ENCODE results near the gene HTR1D.

Gene HTR1D

GRCh38 chr1:23178950-23179349 is 38.4 kb downstream of the HTR1D start:
- DNase-seq, result peak; percentile 37 to 48 (median 42)

GRCh38 chr1:23178414-23178813 is 38.9 kb downstream of the HTR1D start:
- DNase-seq, result no peak

DNA sequence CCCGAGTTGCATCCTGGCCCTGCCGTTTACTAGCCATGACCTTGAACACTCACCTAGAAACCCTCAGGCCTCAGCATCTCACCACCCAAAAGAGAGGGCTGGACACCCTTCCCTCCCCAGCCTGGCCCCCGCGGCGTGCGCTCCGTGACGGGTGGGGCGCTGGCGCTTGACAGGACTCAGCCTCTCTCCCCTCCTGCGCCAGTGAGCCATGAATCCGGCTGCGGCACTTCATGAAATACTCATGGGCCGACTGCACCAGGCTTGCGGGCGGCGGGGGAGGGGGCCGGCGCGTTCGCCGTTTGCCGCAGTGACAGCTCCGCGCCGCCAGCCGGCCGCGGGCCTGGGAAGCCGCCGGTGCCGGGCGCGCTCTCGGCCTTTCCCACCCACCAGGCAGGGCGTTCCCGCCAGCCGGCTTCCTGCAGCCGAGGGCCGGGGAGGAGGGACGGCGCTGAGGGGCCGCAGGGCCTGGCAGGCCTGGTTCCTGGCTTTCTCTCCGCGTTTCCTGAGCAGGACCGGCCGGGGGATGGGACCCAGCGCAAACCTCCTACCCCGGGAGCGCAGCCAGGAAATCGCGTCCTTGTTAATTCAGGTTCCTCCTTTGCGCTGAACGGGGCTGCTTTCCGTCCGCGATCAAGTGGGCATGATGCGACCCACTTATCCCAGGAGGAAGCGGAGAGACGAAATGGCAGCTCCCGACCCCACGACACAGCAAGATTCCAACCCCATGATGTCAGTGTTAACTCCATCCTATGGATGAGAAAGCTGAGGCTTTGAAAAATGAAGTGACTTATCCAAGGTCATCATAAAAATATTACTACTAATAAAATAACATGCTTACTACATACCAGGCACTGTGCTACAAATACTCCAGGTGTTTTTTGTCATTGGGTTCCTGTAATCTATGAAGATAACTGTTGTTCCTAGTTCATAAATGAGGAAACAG is 39.6 kb downstream of the HTR1D start:
- DNase-seq, result peak; percentile 69 to 84 (median 69)

GRCh38 chr1:23177031-23177430 is 40.3 kb downstream of the HTR1D start:
- DNase-seq, result no peak

- DNase-seq, result no peak
These were observed 42.7 kb downstream of the HTR1D start for GRCh38 chr1:23174426-23175110.

- no peak for DNase-seq
These were observed 46.0 kb downstream of the HTR1D start for GRCh38 chr1:23171181-23171755.

DNA sequence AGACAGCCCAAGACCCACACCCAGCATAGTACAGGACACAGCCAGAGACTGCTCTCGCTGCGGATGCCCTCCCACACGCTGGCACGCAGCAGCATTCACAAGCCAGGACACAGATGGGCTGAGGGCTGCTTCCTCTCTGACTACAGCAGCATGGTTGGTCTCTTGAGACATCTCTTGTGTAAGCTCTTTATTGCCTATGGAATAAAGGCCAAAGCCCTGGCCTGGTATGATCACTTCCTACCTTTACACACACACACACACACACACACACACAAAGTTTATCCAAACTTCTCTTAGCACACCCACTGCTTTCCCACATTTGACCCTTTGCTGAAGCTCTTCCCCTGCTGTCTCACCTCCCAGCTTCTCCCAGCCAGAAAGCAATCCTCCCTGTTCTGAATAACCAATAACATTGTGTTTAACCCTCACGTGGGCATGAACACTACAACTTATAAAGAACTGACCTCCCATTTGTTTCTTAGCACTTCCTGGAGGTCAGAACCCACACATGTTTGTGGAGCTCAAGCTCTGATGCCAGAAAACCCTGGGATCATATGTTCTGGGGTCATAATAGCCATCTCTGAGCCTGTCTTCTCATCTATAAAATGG is 47.5 kb downstream of the HTR1D start:
- DNase-seq, result peak; percentile 88 to 92 (median 88)

DNA sequence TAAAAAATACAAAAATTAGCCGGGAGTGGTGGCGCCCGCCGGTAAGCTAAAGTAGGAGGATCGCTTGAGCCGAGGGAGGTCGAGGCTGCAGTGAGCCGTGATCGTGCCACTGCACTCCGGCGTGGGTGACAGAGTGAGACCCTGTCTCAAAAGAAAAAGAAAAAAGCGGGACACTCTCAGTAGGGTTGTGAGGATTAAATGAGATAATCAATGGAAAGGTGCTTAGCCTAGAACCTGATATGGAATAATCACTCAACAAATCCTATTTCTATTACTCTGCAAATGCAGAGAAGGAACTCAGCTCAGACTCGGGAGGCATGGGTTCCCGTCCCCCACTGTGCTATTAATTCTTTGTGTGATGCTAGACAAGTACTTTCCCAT is 48.1 kb downstream of the HTR1D start:
- DNase-seq, result no peak

DNA sequence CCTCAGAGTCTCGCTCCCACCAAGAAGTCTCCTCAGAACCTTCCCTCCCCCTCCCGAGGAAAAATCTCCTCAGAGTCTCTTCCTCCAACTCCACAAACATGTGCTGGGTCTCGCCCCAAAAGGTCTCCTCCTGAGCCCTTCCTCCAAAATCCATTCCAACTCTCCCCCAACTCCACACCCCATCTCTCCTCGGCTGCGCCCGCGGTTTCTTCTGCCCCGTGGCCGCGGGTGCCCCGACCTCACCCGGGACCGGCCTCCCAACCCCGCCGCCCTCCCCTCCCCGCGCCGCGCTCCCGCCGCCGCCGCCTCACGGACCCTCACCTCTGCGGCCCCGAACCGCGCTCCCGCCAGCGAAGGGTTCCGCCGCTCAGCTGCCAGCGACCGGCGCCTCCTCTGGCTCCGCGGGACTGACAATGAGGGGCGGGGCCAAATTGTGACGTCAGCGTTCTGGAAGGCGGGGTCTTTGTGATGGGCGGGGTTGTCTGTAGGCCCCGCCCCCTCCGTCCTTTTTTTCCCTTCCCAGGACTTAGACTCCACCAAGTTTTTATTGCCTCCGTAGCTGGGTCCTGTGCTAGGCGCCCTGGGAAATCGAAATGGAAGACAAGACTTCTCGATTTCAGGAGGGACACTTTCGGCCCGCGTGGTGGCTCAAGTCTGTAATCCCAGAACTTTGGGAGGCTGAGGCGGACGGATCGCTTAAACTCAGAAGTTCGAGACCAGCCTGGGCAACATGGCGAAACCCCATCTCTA is 48.7 kb downstream of the HTR1D start, which contains the start of gene LUZP1:
TSS of gene LUZP1 (minus strand) at position 412 of the 750 bp plus-strand sequence.
- peak; percentile 88 to 96 (median 94) for DNase-seq

DNA sequence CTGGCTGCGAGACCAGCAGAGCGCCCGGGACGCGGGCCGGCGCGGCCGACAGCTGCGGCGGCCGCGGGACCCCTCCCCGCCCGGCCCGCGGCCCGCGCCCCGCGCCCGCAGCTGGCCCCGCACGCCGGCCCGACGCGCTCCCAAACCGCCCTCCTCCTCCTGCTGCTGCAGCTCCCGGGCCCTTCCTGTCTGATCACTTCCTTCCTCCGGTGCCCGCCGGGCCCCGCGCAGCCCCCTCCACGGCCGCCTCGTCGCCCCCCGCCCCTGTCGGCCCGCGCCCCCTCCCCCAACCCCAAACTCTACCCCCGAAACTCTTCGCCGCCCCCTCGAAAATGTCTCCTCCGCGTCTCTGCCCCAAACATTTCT is 49.2 kb downstream of the HTR1D start:
- DNase-seq, result peak; percentile 26 to 67 (median 37)

DNA sequence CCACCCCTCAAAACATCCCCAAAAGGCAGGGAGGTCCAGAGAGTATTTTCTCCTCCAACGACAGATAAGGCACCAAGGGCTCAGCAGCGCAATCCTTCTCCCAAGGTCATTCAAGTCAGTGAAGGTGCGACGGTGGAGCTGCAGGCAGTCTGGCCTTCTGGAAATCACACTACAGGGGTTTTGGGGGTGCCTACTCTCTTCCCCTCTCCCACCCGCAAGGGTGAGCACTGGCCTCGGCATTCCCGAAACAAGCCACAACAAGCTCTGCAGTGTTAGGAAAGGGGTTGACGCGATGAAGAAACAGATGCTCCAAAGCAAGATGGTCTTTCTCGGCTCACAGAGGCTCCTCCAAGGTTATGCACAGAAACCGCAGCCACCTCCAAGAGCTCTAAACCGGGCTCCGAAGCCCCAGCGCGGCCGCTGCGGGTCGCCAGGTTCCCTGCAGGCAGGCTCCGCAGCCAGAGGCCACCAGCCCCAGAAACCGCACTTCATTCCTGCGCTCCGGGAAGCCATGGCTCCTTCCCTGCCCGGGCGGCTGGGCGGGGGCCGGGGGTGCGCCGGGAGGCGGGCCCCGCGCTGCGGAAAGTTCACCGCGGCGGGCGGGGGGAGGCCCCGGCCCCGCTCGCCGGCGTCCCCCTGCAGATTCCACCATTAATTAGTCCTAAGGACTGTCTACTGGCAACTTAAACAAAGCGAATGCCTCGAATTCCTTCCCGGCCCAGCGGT is 49.8 kb downstream of the HTR1D start:
- DNase-seq, result peak; percentile 36 to 76 (median 49)

GRCh38 chr1:23166854-23167253 is 50.4 kb downstream of the HTR1D start:
- no peak for DNase-seq

- peak in 2 of 3 donors; percentile 11 to 44 for DNase-seq
These were observed 53.9 kb downstream of the HTR1D start for GRCh38 chr1:23163395-23163794.

- no peak for DNase-seq
These were observed 57.1 kb downstream of the HTR1D start for GRCh38 chr1:23159963-23160877.

DNA sequence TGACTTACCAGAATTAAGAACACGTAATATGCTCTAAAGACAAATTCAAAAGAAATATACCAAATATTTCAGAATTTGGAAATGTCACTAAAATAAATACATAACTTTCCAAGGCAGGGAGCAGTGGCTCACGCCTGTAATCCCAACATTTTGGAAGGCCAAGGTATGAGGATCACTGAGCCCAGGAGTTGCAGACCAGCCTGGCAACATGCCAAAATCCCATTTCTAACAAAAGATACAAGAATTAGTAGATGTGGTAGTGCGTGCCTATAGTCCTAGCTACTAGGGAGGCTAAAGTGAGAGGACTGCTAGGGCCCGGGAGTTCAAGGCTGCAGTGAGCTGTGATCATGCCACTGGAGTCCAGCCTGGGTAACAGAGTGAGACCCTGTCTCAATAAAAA is 60.4 kb downstream of the HTR1D start:
- DNase-seq, result no peak

GRCh38 chr1:23152966-23153684 is 64.2 kb downstream of the HTR1D start:
- DNase-seq, result no peak

GRCh38 chr1:23150742-23151141 is 66.6 kb downstream of the HTR1D start:
- DNase-seq, result no peak

DNA sequence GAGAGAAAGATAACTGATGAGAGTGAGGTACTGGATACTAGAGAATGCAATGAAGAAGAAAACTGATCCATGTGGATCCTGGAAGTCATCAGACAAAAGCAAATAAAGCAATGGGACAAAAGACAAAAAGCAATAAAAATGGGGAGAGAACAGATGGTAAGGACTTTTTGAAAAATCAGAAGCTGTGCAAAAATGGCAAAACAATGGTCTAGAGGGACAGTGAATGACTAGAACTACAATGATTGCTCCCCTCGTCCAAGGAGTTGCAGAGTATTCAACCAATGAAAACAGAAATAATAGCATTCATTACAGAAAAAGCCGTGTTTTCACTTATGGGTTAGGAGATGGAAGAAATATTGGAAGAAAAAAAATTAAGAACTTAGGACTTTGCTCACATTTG is 67.2 kb downstream of the HTR1D start:
- no peak for DNase-seq

- DNase-seq, result peak in 1 of 3 donors; percentile 10
These were observed 68.2 kb downstream of the HTR1D start for GRCh38 chr1:23149114-23149513.

- no peak for DNase-seq
These were observed 69.2 kb downstream of the HTR1D start for GRCh38 chr1:23148084-23148483.
